HepG2 (cell line): Measurements from ENCODE around the gene GTF2H3. TPM values are rescaled to one million over a fixed set of nuclear protein-coding genes. Genes with fewer than 3 reads are reported as not detected.

ENCODE experiments used
- ARHGAP35 ChIP-seq: sonication (generic); formaldehyde crosslinking; IDR thresholded peaks from 2 replicates; pipeline ENCODE4 v1.9.0; 2022; ENCODE audit warnings: mild to moderate bottlenecking, inconsistent platforms, moderate library complexity, missing genetic modification reagents, borderline replicate concordance
- CREB1 ChIP-seq, 2 experiments: fragments of 450-650 bp in 1 of 2; IDR thresholded peaks; 2 replicates each; pipeline ENCODE4 v1.6.1; 2016 to 2017; ENCODE audit warnings: control low read depth in 1 of 2, mild to moderate bottlenecking in 1 of 2, missing compliant biosample characterization in 1 of 2, missing genetic modification characterization in 1 of 2
- HNF4G ChIP-seq, 2 experiments: sonication (generic) in 1 of 2; formaldehyde crosslinking in 1 of 2; IDR thresholded peaks; 2 replicates each; pipeline versions ENCODE4 v1.4.0 to v1.6.1; 2011 to 2020; ENCODE audit warnings: borderline replicate concordance in 2 of 2, low read depth in 2 of 2, mild to moderate bottlenecking in 2 of 2, low read length in 1 of 2, missing genetic modification reagents in 1 of 2, moderate library complexity in 1 of 2
- HOXA3 ChIP-seq: sonication (generic); formaldehyde crosslinking; IDR thresholded peaks from 2 replicates; pipeline ENCODE4 v1.5.0; 2020; ENCODE audit warnings: missing genetic modification reagents
- ISX ChIP-seq: sonication (generic); formaldehyde crosslinking; conservative IDR thresholded peaks from 2 replicates; pipeline ENCODE4 v1.5.0; 2020; ENCODE audit warnings: missing genetic modification reagents
- MEF2D ChIP-seq: sonication (generic); formaldehyde crosslinking; IDR thresholded peaks from 2 replicates; pipeline ENCODE4 v1.5.1; 2020; ENCODE audit warnings: mild to moderate bottlenecking, missing genetic modification reagents
- MEIS1 ChIP-seq: sonication (generic); formaldehyde crosslinking; IDR thresholded peaks from 2 replicates; pipeline ENCODE4 v1.9.0; 2021; ENCODE audit warnings: mild to moderate bottlenecking, missing genetic modification reagents, moderate library complexity, borderline replicate concordance
- MXI1 ChIP-seq: IDR thresholded peaks from 3 replicates; pipeline ENCODE4 v1.6.1; 2012; ENCODE audit warnings: low read depth, low read length, inconsistent platforms, borderline replicate concordance
- NFRKB ChIP-seq: fragments of 450-650 bp; IDR thresholded peaks from 2 replicates; pipeline ENCODE4 v1.6.1; 2017
- PRMT3 ChIP-seq: sonication (generic); formaldehyde crosslinking; IDR thresholded peaks from 2 replicates; pipeline ENCODE4 v1.8.1; 2022; ENCODE audit warnings: low read depth, mild to moderate bottlenecking, moderate library complexity, missing genetic modification reagents, borderline replicate concordance
- RXRB ChIP-seq: IDR thresholded peaks from 2 replicates; pipeline ENCODE4 v1.6.1; 2016; ENCODE audit warnings: borderline replicate concordance, missing genetic modification reagents, missing compliant biosample characterization
- SIN3A ChIP-seq: IDR thresholded peaks from 2 replicates; pipeline ENCODE4 v1.6.1; 2011; ENCODE audit warnings: low read depth, mild to moderate bottlenecking, control low read depth, low read length, borderline replicate concordance
- USF2 ChIP-seq, 2 experiments: sonication (generic) in 1 of 2; formaldehyde crosslinking in 1 of 2; IDR thresholded peaks; 2 replicates each; pipeline versions ENCODE4 v1.5.1 to v1.6.1; 2011 to 2020; ENCODE audit warnings: borderline replicate concordance in 1 of 2, low read depth in 1 of 2, low read length in 1 of 2, mild to moderate bottlenecking in 1 of 2, missing genetic modification reagents in 1 of 2, moderate library complexity in 1 of 2
- YEATS2 ChIP-seq: sonication (generic); formaldehyde crosslinking; IDR thresholded peaks from 2 replicates; pipeline ENCODE4 v1.4.0; 2020; ENCODE audit warnings: missing genetic modification reagents, borderline replicate concordance
- YEATS4 ChIP-seq: sonication (generic); formaldehyde crosslinking; IDR thresholded peaks from 2 replicates; pipeline ENCODE4 v1.4.0; 2020; ENCODE audit warnings: missing genetic modification reagents, borderline replicate concordance
- ZFYVE20 ChIP-seq: sonication (generic); formaldehyde crosslinking; IDR thresholded peaks from 2 replicates; pipeline ENCODE4 v1.8.0; 2023; ENCODE audit warnings: low read depth, mild to moderate bottlenecking, moderate library complexity, missing genetic modification reagents, borderline replicate concordance
- ZNF292 ChIP-seq: sonication (generic); formaldehyde crosslinking; IDR thresholded peaks from 2 replicates; pipeline ENCODE4 v1.8.1; 2022; ENCODE audit warnings: mild to moderate bottlenecking, low read depth, missing genetic modification reagents, borderline replicate concordance
- ZNF451 ChIP-seq: sonication (generic); formaldehyde crosslinking; IDR thresholded peaks from 2 replicates; pipeline ENCODE4 v1.5.0; 2020; ENCODE audit warnings: mild to moderate bottlenecking, missing genetic modification reagents
- ZNF569 ChIP-seq: sonication (generic); formaldehyde crosslinking; IDR thresholded peaks from 2 replicates; pipeline ENCODE4 v1.5.0; 2020; ENCODE audit warnings: mild to moderate bottlenecking, missing genetic modification reagents, moderate library complexity, borderline replicate concordance
- ZNF614 ChIP-seq: IDR thresholded peaks from 2 replicates; pipeline ENCODE4 v1.6.1; 2018; ENCODE audit warnings: missing biosample characterization, missing genetic modification reagents, inconsistent platforms, borderline replicate concordance
- ZNF879 ChIP-seq: sonication (generic); formaldehyde crosslinking; IDR thresholded peaks from 2 replicates; pipeline ENCODE4 v1.8.1; 2023; ENCODE audit warnings: missing genetic modification reagents
- polyA plus RNA-seq, 8 experiments: library from polyadenylated mRNA; depleted of rRNA in 3 of 8; stranded (reverse) in 7 of 8; unstranded in 1 of 8; fragments of >200 nt; fragmentation: Illumina TruSeq in 4 of 8; extraction: Trizol in 4 of 8; gene quantifications; 2 replicates each; pipeline versions ENCODE4 v1.2.1 to v1.2.3, GENCODE V29; 2011 to 2016; ENCODE audit warnings: low read depth in 4 of 8, missing spikeins in 1 of 8, mixed read lengths in 1 of 8; ENCODE audit not compliant: insufficient read depth in 1 of 8
- total RNA-seq, 5 experiments: library from RNA; depleted of rRNA; stranded (reverse); fragments of >200 nt; fragmentation: Illumina TruSeq; extraction: Trizol; gene quantifications; 2 replicates each; pipeline ENCODE4 v1.2.3, GENCODE V29; 2016; ENCODE audit warnings: low read depth in 1 of 5
- TF ChIP-seq, protein P1 (sequence below): sonication (generic); formaldehyde crosslinking; IDR thresholded peaks from 2 replicates; pipeline ENCODE4 v1.4.0; 2020; ENCODE audit warnings: missing genetic modification reagents, mild to moderate bottlenecking, borderline replicate concordance
- TF ChIP-seq, protein P2 (sequence below): sonication (generic); formaldehyde crosslinking; IDR thresholded peaks from 2 replicates; pipeline ENCODE4 v1.8.0; 2023; ENCODE audit warnings: mild to moderate bottlenecking, missing genetic modification reagents

Gene GTF2H3
- total and polyA plus RNA-seq, 2 of the 13 experiments (the other 11 are each of a cell fraction or from before 2014, with no cell fraction given): 35.8 to 58.8 TPM

- TF ChIP-seq SIN3A (no peak), MEIS1 (CRISPR knock-in tag) (no peak), USF2 (IDR thresholded peaks at IDR 0.05; ENCODE audit: low read depth, low read length) (no peak), USF2 (CRISPR knock-in tag; IDR thresholded peaks at IDR 0.05; ENCODE audit: borderline replicate concordance) (no peak), HOXA3 (CRISPR knock-in tag) (peak; percentile 41; the same call in 1 of the 2 replicates), YEATS4 (no peak), ISX (CRISPR knock-in tag) (no peak), ZNF614 (CRISPR knock-in tag) (peak; percentile 73), ZFYVE20 (no peak), MEF2D (CRISPR knock-in tag) (no peak), CREB1 (IDR thresholded peaks at IDR 0.05) (peak; percentile 21; the same call in 1 of the 2 replicates), CREB1 (CRISPR knock-in tag; IDR thresholded peaks at IDR 0.05) (0 out of 2 replicates have a peak, but pooled peaks have one; percentile 50), ZNF569 (CRISPR knock-in tag) (no peak), ARHGAP35 (no peak), ZNF451 (CRISPR knock-in tag) (no peak), NFRKB (no peak), ZNF292 (no peak), ZNF879 (no peak), YEATS2 (no peak), PRMT3 (no peak), MXI1 (peak; percentile 25; the same call in 1 of the 3 replicates), RXRB (peak; percentile 95), HNF4G (IDR thresholded peaks at IDR 0.05; ENCODE audit: borderline replicate concordance, low read depth, low read length) (peak; percentile 60; the same call in 1 of the 2 replicates), HNF4G (CRISPR knock-in tag; IDR thresholded peaks at IDR 0.05; ENCODE audit: borderline replicate concordance, low read depth) (no peak)
- TF ChIP-seq, protein P1, sequence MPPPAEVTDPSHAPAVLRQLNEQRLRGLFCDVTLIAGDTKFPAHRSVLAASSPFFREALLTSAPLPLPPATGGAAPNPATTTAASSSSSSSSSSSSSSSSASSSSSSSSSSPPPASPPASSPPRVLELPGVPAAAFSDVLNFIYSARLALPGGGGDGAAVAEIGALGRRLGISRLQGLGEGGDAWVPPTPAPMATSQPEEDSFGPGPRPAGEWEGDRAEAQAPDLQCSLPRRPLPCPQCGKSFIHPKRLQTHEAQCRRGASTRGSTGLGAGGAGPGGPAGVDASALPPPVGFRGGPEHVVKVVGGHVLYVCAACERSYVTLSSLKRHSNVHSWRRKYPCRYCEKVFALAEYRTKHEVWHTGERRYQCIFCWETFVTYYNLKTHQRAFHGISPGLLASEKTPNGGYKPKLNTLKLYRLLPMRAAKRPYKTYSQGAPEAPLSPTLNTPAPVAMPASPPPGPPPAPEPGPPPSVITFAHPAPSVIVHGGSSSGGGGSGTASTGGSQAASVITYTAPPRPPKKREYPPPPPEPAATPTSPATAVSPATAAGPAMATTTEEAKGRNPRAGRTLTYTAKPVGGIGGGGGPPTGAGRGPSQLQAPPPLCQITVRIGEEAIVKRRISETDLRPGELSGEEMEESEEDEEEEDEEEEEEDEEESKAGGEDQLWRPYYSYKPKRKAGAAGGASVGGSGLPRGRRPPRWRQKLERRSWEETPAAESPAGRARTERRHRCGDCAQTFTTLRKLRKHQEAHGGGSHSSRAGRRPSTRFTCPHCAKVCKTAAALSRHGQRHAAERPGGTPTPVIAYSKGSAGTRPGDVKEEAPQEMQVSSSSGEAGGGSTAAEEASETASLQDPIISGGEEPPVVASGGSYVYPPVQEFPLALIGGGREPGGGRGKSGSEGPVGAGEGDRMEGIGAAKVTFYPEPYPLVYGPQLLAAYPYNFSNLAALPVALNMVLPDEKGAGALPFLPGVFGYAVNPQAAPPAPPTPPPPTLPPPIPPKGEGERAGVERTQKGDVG (CRISPR knock-in tag): no peak
- TF ChIP-seq, protein P2, sequence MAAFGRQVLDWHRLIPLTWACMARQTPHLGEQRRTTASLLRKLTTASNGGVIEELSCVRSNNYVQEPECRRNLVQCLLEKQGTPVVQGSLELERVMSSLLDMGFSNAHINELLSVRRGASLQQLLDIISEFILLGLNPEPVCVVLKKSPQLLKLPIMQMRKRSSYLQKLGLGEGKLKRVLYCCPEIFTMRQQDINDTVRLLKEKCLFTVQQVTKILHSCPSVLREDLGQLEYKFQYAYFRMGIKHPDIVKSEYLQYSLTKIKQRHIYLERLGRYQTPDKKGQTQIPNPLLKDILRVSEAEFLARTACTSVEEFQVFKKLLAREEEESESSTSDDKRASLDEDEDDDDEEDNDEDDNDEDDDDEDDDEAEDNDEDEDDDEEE (CRISPR knock-in tag): no peak
Observed at GRCh38 chr12:123595729-123596128, 37.9 kb upstream of the GTF2H3 start (continued).
